ENCODE data around the gene IFNE.

DNA sequence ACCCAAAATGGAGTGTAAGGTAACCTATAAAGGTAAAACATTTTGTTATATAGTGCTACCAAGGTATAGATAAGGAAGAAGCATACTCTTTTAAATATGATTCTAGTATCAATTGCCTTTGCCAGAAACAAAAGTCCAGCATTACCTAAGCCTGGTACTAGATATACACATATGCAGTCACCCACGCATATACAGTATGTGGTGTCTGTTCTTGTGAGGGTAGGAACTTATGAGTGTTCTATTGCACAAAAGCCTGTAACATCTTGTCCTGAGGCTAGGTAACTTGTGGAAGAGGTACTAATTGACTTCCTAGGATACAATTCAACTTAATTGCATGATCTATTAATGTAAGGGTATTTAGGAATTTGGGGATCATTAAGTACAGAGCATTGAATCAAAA is 31.3 kb upstream of the IFNE start:
- no peak for TF ChIP-seq POLR2AphosphoS5 (IDR thresholded peaks at IDR 0.05; ENCODE audit: borderline replicate concordance, low read depth, low read length)
- TF ChIP-seq EZH2 (IDR thresholded peaks at IDR 0.05) = no peak
- TF ChIP-seq FOXP2 (optimal IDR thresholded peaks at IDR 0.05; ENCODE audit: control extremely low read depth, extremely low read length, insufficient read depth) = no peak

Data from SK-N-MC (cell line).